Uterus (tissue), 4 donors: ENCODE data around the gene BCORL1. TPM values are rescaled to one million over a fixed set of nuclear protein-coding genes. Genes with fewer than 3 reads are reported as not detected.

Experiments
- DNase-seq, 2 donors: peaks; one replicate each; pipeline ENCODE4 v3.0.0-alpha.2; 2019 to 2020
- H3K27ac ChIP-seq, 2 donors: fragments of 200-600 bp; sonication (generic); 1 replicate in 1 of 2; 2 replicates in 1 of 2; pipeline ENCODE4 v1.5.1; 2016 to 2018
- H3K27me3 ChIP-seq, 2 donors: fragments of 200-600 bp; sonication (generic); one replicate each; pipeline ENCODE4 v1.5.1; 2018 to 2019; ENCODE audit warnings: control low read depth in 1 of 2
- H3K36me3 ChIP-seq, 2 donors: fragments of 200-600 bp; sonication (generic); one replicate each; pipeline ENCODE4 v1.5.1; 2019; ENCODE audit warnings: control low read depth in 1 of 2
- H3K4me1 ChIP-seq, 2 donors: fragments of 200-600 bp; sonication (generic); one replicate each; pipeline ENCODE4 v1.5.1; 2018 to 2019; ENCODE audit warnings: control low read depth in 1 of 2
- H3K4me3 ChIP-seq, 2 donors: fragments of 200-600 bp; sonication (generic); 1 replicate in 1 of 2; 2 replicates in 1 of 2; pipeline ENCODE4 v1.5.1; 2018 to 2019; ENCODE audit warnings: mild to moderate bottlenecking in 1 of 2
- H3K9me3 ChIP-seq, 2 donors: fragments of 200-600 bp; sonication (generic); one replicate each; pipeline ENCODE4 v1.5.1; 2019; ENCODE audit warnings: control low read depth in 1 of 2
- CTCF ChIP-seq, 4 experiments: fragments of 200-600 bp in 2 of 4; fragments of 450-650 bp in 2 of 4; sonication (generic) in 2 of 4; IDR thresholded peaks; one replicate each; pipeline ENCODE4 v1.5.1; 2016 to 2019; ENCODE audit warnings: antibody characterized with exemption in 4 of 4, mild to moderate bottlenecking in 2 of 4, moderate library complexity in 1 of 4
- POLR2A ChIP-seq, 2 donors: fragments of 450-650 bp; IDR thresholded peaks; one replicate each; pipeline ENCODE4 v1.6.1; 2016; ENCODE audit warnings: antibody characterized with exemption in 2 of 2, mild to moderate bottlenecking in 1 of 2, moderate library complexity in 1 of 2
- intact Hi-C: fragments of 100-400 bp; cut with DNase I; formaldehyde crosslinking; loops from one replicate; pipeline ENCODE4 v1.15.1; 2023; ENCODE audit warnings: low total_unique reads
- total RNA-seq, 4 donors: library from RNA; depleted of rRNA in 3 of 4; stranded (reverse); fragments of >200 nt in 3 of 4; gene quantifications; one replicate each; pipeline versions ENCODE4 v1.1.0 to v1.2.4, GENCODE V29; 2014 to 2023
- donor health status: DM: yes; HTN: yes; CAD: no.

Gene BCORL1
- total RNA-seq, 4 donors from 2014 or later = 0.26 to 50.8 (median 4.3) TPM

GRCh38 chrX:130100180-130100579 is 117.7 kb downstream of the BCORL1 start:
- H3K27me3 ChIP-seq = no peaks in the 10 kb centered on the region
- H3K27ac ChIP-seq = peak overlapping the region; percentile 19 to 57
- intact Hi-C loops = no loop called here
- H3K4me1 ChIP-seq = no peaks in the 10 kb centered on the region
- TF ChIP-seq CTCF (IDR thresholded peaks at IDR 0.05) (no peak), POLR2A (IDR thresholded peaks at IDR 0.05) (no peak)
- H3K36me3 ChIP-seq = no peaks in the 10 kb centered on the region
- H3K4me3 ChIP-seq = no peak overlapping the region
- no peaks in the 10 kb centered on the region for H3K9me3 ChIP-seq
- DNase-seq = peak; percentile 70

- no peak overlapping the region for H3K4me3 ChIP-seq
- H3K36me3 ChIP-seq = no peaks in the 10 kb centered on the region
- H3K27me3 ChIP-seq = no peaks in the 10 kb centered on the region
- H3K27ac ChIP-seq = peak overlapping the region in 1 of 2 donors; percentile 21
- no peaks in the 10 kb centered on the region for H3K4me1 ChIP-seq
- no peak for TF ChIP-seq CTCF (IDR thresholded peaks at IDR 0.05)
- TF ChIP-seq POLR2A (IDR thresholded peaks at IDR 0.05) = no peak
- intact Hi-C loops = no loop called here
- DNase-seq = no peak
- no peaks in the 10 kb centered on the region for H3K9me3 ChIP-seq
These were observed 121.2 kb downstream of the BCORL1 start for GRCh38 chrX:130103605-130104004.

- TF ChIP-seq CTCF (IDR thresholded peaks at IDR 0.05) = no peak
- no peak for TF ChIP-seq POLR2A (IDR thresholded peaks at IDR 0.05)
- Histone ChIP-seq H3K4me1 (no peaks in the 10 kb centered on the region), H3K27ac (peak overlapping the region; percentile 50 to 61), H3K4me3 (no peak overlapping the region), H3K36me3 (no peaks in the 10 kb centered on the region), H3K9me3 (no peaks in the 10 kb centered on the region), H3K27me3 (no peaks in the 10 kb centered on the region)
- intact Hi-C loops = no loop called here
- DNase-seq = no peak
These were observed 122.8 kb downstream of the BCORL1 start for GRCh38 chrX:130105244-130105643.

GRCh38 chrX:130106071-130106470 is 123.6 kb downstream of the BCORL1 start:
- intact Hi-C loops = no loop called here
- Histone ChIP-seq H3K27ac (peak overlapping the region; percentile 50 to 61), H3K4me3 (no peak overlapping the region), H3K36me3 (no peaks in the 10 kb centered on the region), H3K27me3 (no peaks in the 10 kb centered on the region), H3K9me3 (no peaks in the 10 kb centered on the region), H3K4me1 (no peaks in the 10 kb centered on the region)
- DNase-seq = no peak
- TF ChIP-seq CTCF (IDR thresholded peaks at IDR 0.05) (no peak), POLR2A (IDR thresholded peaks at IDR 0.05) (no peak)

Other genes starting within 250 kb of the BCORL1 start
- gene XPNPEP2, start 243.7 kb upstream of the BCORL1 start, total RNA-seq = 1 to 10 TPM; 2.9 to 4.6 (median 3.9) TPM
- gene SASH3, start 202.7 kb upstream of the BCORL1 start, total RNA-seq = 1 to 10 TPM in 3 of 4 donors, under 1 TPM in 1; 0.26 to 4.1 (median 2.9) TPM
- 10 to 100 TPM in 3 of 4 donors, 1 to 10 TPM in 1; 9.1 to 18.1 (median 14.7) TPM for gene ZDHHC9, start 138.7 kb upstream of the BCORL1 start, total RNA-seq
- gene UTP14A, start 76.5 kb upstream of the BCORL1 start, total RNA-seq = 10 to 100 TPM in 3 of 4 donors, 1 to 10 TPM in 1; 8.2 to 14.5 (median 13.2) TPM
- 10 to 100 TPM in 2 of 4 donors, 1 to 10 TPM in 2; 4.6 to 22.3 (median 11.8) TPM for gene ELF4, start 127.9 kb downstream of the BCORL1 start, total RNA-seq
- 10 to 100 TPM in 3 of 4 donors, 1 to 10 TPM in 1; 7.7 to 21.2 (median 19.1) TPM for gene AIFM1, start 183.2 kb downstream of the BCORL1 start, total RNA-seq
- 1 to 10 TPM in 3 of 4 donors, not detected in 1; 1.5 to 3.0 (median 1.8) TPM for gene RAB33A, start 189.3 kb downstream of the BCORL1 start, total RNA-seq